GM13977 (cell line): ENCODE data around the gene PREX1.

Experiments used
- DNase-seq: peaks from one replicate; pipeline ENCODE4 v3.0.0; 2012; ENCODE audit warnings: low spot score
- in situ Hi-C: fragments of 300-500 bp; cut with MboI; formaldehyde crosslinking; loops from one replicate; pipeline ENCODE4 v1.12.0; 2022; ENCODE audit warnings: low sequenced_read_pairs, low pct_unique_long_range_greater_than_20kb, mixed read lengths, inconsistent platforms; ENCODE audit not compliant: unreplicated experiment
- TF ChIP-seq, protein P1 (sequence below): IDR thresholded peaks from 2 replicates; pipeline ENCODE4 v1.5.1; 2012; ENCODE audit warnings: mild to moderate bottlenecking, control low read depth; ENCODE audit not compliant: insufficient read depth; ENCODE audit errors: extremely low read depth, missing control alignments

The PREX1 gene

GRCh38 chr20:48624315-48625020 is 203.3 kb downstream of the PREX1 start:
- TF ChIP-seq, protein P1, sequence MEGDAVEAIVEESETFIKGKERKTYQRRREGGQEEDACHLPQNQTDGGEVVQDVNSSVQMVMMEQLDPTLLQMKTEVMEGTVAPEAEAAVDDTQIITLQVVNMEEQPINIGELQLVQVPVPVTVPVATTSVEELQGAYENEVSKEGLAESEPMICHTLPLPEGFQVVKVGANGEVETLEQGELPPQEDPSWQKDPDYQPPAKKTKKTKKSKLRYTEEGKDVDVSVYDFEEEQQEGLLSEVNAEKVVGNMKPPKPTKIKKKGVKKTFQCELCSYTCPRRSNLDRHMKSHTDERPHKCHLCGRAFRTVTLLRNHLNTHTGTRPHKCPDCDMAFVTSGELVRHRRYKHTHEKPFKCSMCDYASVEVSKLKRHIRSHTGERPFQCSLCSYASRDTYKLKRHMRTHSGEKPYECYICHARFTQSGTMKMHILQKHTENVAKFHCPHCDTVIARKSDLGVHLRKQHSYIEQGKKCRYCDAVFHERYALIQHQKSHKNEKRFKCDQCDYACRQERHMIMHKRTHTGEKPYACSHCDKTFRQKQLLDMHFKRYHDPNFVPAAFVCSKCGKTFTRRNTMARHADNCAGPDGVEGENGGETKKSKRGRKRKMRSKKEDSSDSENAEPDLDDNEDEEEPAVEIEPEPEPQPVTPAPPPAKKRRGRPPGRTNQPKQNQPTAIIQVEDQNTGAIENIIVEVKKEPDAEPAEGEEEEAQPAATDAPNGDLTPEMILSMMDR, result no peak
- in situ Hi-C loops, result loop anchor here (25.0 kb wide), 2 partner anchors 837 to 912 kb away; partner anchors contain the start of gene SULF2
- no peak for DNase-seq

- TF ChIP-seq, protein P1, result no peak
- DNase-seq, result no peak
- in situ Hi-C loops, result loop anchor here (25.0 kb wide), 2 partner anchors 837 to 912 kb away; partner anchors contain the start of gene SULF2
Observed at GRCh38 chr20:48623906-48624265, 203.9 kb downstream of the PREX1 start.

- no peak for DNase-seq
- TF ChIP-seq, protein P1, result no peak
- in situ Hi-C loops, result loop anchor here (25.0 kb wide), 2 partner anchors 836 to 911 kb away; partner anchors contain the start of gene SULF2
Observed at GRCh38 chr20:48623176-48623905, 204.5 kb downstream of the PREX1 start.

DNA sequence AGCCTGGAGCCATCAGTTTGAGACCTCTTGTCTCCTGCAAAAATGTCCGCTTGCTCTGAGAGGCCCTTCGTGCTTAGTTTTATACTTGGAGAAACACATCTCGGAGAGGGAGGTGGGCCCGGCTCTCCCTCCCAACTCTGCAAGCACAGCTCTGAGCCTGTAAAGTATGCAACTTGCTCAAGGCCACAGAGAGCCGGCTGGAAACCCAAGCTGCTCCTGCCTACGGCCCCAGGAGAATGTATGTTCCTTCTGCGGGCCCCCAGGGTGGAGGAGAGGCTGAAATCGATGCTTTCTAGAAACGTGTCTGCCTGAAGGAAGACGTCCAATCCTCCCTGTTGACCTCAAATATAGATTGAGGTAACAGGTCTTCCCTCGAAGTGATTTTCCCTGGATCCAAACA is 205.4 kb downstream of the PREX1 start:
- TF ChIP-seq, protein P1, result no peak
- in situ Hi-C loops, result loop anchor here (25.0 kb wide), 2 partner anchors 835 to 910 kb away; partner anchors contain the start of gene SULF2
- no peak for DNase-seq

- TF ChIP-seq, protein P1, result no peak
- in situ Hi-C loops, result loop anchor here (25.0 kb wide), 2 partner anchors 834 to 909 kb away; partner anchors contain the start of gene SULF2
Observed at GRCh38 chr20:48621376-48622078, 206.3 kb downstream of the PREX1 start.

More at GRCh38 chr20:48621376-48622078, 206.3 kb downstream of the PREX1 start:
- DNase-seq, result no peak
